ENCODE measurements around the gene GLIPR1L2. TPM values are rescaled to one million over a fixed set of nuclear protein-coding genes. Genes with fewer than 3 reads are reported as not detected.
A peak's percentile ranks its signal among the peaks of the same experiment; 100 is the strongest.
"Not testable (repeated sequence)": the region's sequence is repeated elsewhere in the genome, so short reads cannot be mapped to it uniquely, and the experiment has no call there.

Gene GLIPR1L2
- total RNA-seq, 1 donor from 2014 or later = 0.24 TPM

DNA sequence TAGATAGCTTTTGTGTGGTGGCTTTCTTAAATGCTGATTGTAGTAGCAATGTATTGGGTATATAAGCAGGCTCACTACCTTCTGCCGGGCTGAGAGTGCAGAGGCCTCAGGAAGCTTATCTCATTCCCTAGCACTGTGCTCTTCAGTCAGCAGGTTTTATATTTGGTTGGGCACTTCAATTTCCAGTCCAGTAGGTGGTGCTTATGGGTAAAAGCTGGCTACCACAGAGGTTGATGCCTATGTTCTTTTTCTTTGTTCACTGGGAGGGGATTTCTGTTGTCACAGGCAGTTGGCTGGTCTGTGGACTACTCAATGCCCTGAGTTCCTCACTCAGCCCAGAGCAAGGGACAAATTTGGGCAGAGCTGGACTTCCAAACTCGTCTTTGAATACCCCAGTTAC, 46.7 kb downstream of the GLIPR1L2 start:
- peak; percentile 31 for ATAC-seq

DNA sequence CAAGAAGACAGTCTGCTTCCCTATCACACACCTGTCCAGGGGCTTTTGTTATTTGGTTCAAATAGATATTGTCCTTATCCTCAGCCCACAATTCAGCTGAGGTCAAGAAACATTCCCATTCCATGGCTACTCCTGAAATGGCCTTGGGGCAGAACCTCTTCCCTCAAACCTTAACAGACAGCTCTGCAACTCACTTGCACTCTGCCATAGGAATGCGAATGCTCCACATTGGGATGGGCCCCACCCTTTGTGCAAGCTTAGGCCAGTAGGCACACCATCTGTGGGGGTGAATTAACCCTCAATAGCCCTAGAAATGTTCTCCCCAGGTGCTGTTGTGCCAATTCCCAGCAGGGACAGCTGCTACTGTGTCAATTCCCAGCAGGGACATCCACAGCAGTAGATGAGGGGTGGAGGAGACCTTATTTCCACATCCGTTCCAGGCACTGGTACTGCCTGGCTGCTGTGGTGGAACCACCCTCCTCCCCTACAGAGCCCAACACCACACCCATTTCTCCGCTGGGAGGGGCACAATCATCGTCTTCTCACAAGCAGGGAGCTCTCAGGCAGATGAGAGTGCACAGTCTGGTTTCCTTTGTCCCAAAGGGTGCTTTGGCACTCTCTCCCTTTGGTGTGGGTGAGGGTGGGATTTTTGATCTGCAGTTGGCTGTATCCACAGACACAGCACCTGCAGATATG, 47.3 kb downstream of the GLIPR1L2 start:
- ATAC-seq = no peak

DNA sequence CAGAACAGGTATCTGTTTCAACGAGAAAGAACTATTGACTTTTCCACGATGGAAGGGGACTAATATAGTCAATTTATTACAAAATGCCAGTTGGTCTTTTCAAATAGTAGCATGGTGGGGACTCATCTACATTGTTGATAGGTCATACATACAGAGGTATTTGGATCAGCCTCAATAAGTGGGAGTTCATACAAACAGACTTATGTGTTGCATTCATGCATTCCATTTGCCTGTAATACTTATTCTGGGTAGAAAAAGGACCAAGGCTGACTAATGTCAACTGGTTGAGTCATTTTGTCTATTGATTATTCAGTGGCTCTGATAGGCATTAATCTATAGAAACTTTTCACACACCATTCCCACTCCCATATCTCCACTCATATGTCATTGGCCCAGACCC, 48.2 kb downstream of the GLIPR1L2 start:
- ATAC-seq = no peak

- ATAC-seq = no peak
Observed at GRCh38 chr12:75439930-75440329, 49.0 kb downstream of the GLIPR1L2 start.

DNA sequence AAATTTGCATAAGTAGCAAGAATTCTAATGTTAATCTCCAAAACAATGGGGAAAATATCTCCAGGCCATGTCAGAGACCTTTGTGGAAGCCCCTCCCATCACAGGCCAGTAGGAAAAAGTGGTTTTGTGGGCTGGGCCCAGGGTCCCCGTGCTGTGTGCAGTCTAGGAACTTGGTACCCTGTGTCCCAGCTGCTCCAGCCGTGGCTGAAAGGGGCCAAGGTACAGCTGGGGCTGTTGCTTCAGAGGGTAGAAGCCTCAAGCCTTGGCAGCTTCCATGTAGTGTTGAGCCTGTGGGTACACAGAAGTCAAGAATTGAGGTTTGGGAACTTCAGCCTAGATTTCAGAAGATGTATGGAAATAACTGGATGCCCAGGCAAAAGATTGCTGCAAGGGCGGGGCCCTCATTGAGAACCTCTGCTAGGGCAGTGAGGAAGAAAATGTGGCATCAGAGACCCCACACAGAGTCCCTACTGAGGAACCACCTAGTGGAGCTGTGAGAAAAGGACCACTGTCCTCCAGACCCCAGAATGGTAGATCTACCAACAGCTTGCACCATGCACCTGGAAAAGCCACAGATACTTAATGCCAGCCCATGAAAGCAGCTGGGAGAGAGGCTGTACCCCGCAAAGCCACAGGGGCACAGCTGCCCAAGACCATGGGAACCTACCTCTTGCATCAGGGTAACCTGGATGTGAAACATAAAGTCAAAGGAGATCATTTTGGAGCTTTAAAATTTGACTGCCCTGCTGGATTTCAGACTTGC, 51.0 kb downstream of the GLIPR1L2 start:
- not testable (repeated sequence) for ATAC-seq

DNA sequence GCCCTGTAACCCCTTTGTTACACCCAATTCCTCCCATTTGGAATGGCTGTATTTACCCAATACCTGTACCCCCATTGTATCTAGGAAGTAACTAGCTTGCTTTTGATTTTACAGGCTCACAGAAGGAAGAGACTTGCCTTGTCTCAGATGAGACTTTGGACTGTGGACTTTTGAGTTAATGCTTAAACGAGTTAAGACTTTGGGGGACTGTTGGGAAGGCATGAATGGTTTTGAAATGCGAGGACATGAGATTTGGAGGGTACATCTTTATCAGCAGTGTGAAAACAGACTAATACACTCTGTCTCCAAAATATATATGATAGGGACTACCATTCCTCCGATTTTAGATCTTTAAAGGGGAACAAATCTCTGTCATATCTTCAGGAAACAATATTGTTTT, 51.6 kb downstream of the GLIPR1L2 start:
- not testable (repeated sequence) for ATAC-seq

GRCh38 chr12:75443709-75444108, 52.8 kb downstream of the GLIPR1L2 start:
- no peak for ATAC-seq

DNA sequence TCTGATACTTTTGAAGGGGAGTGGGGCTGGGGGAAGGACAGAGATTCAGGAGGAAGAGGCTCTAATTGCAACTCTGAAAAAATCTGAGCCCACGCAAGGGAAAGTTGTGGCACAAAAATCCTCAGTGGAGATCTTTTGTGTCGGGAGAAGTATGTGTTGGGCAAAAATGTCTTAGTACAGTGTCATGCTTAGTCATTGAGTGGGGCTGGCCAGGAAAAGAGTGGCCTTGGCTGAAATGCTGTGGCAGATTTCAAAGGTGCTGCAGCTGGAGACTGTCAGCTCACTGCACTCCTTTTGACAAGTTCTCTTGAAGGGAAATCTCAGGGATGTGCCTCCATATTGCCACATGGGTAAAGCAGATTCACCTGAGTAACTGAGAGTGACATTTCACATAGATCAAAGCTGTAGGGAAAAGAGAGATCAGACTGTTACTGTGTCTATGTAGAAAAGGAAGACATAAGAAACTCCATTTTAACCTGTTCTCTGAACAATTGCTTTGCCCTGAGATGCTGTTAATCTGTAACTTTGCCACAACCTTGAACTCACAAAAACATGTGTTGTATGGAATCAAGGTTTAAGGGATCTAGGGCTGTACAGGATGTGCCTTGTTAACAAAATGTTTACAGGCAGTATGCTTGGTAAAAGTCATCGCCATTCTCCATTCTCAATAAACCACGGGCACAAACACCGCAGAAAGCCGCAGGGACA, 53.7 kb downstream of the GLIPR1L2 start:
- ATAC-seq = no peak

DNA sequence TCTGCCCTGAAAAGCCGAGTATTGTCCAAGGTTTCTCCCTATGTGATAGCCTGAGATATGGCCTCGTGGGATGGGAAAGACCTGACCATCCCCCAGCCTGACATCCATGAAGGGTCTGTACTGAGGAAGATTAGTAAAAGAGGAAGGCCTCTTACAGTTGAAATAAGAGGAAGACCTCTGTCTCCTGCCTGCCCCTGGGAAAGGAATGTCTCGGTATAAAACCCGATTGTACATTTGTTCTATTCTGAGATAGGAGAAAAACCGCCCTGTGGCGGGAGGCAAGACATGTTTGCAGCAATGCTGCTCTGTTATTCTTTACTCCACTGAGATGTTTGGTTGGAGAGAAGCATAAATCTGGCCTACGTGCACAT, 54.2 kb downstream of the GLIPR1L2 start:
- ATAC-seq = not testable (repeated sequence)

DNA sequence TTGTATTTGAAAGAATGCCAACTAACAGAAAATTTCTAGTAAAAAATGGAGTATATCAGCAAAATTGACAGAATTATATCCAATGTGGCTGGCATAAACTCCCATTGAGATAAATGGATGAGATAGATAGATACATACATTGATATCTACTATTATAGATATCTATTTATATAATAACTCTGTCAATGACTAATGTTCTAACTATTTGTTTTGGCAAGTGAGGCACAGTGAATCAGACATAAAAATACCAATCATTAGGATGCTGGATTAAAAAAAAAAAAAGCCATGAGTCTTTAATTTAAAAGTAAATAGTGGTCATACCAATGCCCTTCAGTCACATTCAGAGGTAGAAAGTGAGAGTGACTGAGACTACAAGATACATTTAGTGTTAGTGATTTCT, 56.0 kb downstream of the GLIPR1L2 start:
- ATAC-seq = peak; percentile 58

DNA sequence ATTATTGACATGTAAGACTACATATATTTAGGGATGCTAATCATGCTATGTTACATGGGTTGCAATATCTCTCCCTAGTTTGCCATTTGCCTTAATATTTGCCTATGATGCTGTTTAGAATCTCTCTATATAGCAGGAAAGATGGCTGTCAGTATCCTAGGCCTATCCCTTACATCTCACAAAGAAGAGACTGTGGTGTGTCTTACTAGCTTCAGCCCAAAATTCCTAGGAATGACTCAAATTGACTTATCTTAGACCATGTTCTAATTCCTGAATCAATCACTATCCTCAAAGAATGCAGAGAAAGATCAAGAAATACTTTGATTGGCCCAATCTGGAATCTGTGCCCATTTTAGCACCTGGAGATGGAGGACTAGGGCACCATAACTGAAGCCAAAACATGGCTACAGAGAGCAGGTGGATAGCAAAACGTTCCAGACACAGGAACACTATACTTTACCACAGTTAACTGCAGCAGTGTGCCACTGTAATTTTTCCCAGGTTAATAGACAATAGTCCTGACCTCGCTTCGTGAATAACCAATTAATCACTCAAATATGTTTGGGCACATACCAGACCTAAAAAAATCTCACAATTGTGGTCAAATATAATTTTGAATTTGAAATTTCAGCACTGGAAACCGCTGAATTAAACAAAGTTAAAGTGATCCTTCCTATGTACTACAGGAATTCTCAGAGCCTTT, 57.0 kb downstream of the GLIPR1L2 start:
- no peak for ATAC-seq

GRCh38 chr12:75452675-75453330, 61.9 kb downstream of the GLIPR1L2 start:
- no peak for ATAC-seq

- no peak for ATAC-seq
Observed at GRCh38 chr12:75455839-75456238, 65.0 kb downstream of the GLIPR1L2 start.

DNA sequence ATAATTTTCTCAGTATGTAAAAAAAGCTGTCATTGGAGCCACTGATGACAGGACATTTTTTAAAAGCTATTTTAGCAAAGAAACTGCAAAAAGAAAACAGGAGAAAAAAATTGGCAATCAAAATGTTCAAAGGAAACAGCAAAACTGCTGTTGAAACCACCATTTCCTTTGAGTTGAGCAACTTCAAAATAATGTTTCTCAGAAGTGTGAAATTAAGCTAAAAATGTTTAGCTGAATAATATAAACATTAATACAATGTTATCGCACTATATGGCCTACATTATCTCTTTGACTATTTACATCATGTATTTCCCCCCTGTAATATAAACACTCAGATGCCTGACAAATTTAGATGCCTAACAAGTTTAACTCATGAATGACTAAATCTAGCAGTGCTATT, 66.3 kb downstream of the GLIPR1L2 start:
- no peak for ATAC-seq

DNA sequence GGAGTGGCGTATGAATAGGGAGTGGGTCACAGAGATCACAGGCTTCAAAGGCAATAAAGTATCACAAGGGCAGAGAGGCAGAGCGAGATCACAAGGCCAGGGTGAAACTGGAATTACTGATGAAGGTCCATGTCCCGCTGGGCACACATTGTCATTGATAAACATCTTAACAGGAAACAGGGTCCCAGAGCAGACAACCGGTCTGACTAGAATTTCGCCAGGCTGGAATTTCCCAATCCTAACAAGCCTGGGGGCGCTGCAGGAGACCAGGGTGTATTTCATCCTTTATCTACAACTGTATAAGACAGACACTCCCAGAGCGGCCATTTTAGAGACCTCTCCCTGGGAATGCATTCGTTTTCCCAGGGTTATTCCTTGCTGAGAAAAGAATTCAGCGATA, 67.0 kb downstream of the GLIPR1L2 start:
- ATAC-seq = not testable (repeated sequence)

- no peak for ATAC-seq
Observed at GRCh38 chr12:75459755-75460154, 68.9 kb downstream of the GLIPR1L2 start.

- no peak for ATAC-seq
Observed at GRCh38 chr12:75460204-75460603, 69.3 kb downstream of the GLIPR1L2 start.

DNA sequence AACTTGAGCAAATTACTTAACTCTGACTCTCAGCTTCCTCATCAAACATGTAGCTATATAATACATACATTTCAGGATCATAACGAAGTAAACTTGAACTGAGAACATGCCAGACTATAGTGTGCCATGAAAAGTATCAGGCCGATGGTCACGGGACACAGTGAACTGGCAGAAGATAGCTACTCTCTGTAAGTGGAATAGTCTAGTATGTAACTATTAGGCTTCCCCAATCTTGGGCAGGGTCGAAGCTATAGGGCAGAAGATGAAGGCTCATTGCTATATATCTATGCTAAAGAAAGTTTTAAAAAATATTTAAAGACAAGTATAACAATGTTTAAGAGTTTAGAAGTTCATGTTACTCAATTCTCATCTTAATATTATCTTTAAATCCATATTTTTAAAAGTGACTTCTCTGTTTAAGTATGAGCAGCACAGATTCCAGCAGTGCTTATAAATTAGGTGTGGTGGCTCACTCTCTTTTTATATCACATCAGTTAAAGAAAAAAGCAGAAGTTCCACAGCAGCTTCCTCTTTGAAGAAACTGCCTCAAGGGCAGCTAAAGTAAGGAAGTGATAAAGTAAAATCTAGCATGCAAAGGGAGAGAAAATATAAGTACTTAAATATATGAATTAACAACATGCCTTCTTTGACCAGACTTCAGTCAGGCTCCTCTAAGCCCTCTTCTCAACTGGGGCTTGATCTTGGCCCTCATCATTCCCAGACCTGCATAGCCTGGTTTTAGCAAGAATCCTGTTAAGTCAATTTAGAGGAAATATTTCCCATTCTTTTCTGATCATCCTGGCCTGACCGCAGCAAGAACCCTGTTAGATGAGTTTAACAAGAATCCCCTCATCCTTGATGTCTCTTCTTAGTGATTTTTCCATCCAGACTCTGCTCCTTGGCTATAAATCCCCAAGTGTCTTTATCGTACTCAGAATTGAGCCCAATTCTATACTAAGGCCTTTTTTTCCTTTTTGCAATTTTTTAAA, 81.3 kb downstream of the GLIPR1L2 start:
- ATAC-seq = no peak

DNA sequence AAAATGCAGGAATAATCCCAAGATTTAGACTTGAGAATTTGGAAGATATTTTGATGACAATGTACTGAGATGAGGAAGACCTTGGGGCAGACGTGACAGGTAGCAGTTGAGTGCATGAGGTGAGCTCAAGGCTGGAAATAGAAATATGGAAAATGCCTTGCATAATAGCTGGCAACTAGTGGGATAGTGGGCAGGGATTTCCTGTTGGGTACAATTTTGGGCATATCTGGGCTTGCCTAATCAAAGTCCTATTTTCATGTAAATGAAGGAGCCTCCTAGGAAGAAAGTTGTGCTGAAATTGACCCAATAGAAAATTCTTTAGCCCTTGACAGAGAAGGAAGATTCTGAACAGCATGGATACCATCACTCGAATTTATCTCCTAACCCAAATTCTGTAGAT, 83.2 kb downstream of the GLIPR1L2 start:
- ATAC-seq = no peak

DNA sequence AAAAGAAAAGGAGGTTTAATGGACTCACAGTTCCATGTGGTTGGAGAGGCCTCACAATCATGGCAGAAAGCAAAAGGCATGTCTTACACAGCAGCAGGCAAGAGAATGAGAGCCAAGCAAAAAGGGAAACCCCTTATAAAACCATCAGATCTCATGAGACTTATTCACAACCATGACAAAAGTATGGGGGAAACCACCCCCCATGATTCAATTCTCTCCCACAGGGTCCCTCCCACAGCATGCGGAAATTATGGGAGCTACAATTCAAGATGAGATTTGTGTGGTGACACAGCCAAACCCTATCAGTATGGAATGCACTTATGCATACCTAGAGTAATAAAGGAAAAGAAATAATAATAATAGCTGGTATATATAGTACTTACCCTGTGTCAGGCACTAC, 85.2 kb downstream of the GLIPR1L2 start:
- no peak for ATAC-seq

DNA sequence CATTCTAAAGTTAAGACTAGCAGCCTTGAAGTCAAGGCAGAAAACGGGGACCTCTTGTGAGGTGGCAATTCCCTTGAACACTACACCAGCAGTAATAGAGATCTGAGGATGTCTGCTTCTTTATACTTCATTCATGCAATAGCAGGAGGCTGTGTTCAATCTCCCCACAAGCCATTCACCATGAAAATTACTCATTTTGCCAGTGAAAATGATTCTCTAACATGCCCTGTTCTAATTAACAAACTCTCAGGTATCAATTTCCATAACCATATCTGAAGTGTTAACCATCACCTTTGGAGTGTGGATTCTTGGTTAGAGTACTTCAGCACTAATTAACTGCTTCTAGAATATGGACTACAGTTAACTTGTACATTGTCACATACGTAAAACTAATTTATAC, 86.2 kb downstream of the GLIPR1L2 start:
- no peak for ATAC-seq

Data from esophagus mucosa (tissue), 1 donor.